Fibroblast of villous mesenchyme (primary cell): ENCODE data around the gene DCANP1. TPM values are rescaled to one million over a fixed set of nuclear protein-coding genes. Genes with fewer than 3 reads are reported as not detected.

Experiments used
- DNase-seq: peaks from one replicate; pipeline ENCODE4 v3.0.0-alpha.2; 2010; ENCODE audit warnings: low read depth
- H3K4me3 ChIP-seq: 2 replicates; pipeline ENCODE4 v1.5.1; 2011; ENCODE audit warnings: low read depth, mild to moderate bottlenecking, low read length
- total RNA-seq: library from RNA; depleted of rRNA; stranded (reverse); fragments of >200 nt; gene quantifications from 2 replicates; pipeline ENCODE4 v1.2.3, GENCODE V29; 2012
- TF ChIP-seq, protein P1 (sequence below): IDR thresholded peaks from 2 replicates; pipeline ENCODE4 v1.5.1; 2012; ENCODE audit warnings: low read depth, mild to moderate bottlenecking, low read length; ENCODE audit not compliant: insufficient read depth

DCANP1 gene
- total RNA-seq, 1 donor = not detected

- no peak overlapping the region for H3K4me3 ChIP-seq
- DNase-seq = no peak
- TF ChIP-seq, protein P1, sequence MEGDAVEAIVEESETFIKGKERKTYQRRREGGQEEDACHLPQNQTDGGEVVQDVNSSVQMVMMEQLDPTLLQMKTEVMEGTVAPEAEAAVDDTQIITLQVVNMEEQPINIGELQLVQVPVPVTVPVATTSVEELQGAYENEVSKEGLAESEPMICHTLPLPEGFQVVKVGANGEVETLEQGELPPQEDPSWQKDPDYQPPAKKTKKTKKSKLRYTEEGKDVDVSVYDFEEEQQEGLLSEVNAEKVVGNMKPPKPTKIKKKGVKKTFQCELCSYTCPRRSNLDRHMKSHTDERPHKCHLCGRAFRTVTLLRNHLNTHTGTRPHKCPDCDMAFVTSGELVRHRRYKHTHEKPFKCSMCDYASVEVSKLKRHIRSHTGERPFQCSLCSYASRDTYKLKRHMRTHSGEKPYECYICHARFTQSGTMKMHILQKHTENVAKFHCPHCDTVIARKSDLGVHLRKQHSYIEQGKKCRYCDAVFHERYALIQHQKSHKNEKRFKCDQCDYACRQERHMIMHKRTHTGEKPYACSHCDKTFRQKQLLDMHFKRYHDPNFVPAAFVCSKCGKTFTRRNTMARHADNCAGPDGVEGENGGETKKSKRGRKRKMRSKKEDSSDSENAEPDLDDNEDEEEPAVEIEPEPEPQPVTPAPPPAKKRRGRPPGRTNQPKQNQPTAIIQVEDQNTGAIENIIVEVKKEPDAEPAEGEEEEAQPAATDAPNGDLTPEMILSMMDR = no peak
Observed at GRCh38 chr5:135471726-135472125, 24.6 kb upstream of the DCANP1 start.

- TF ChIP-seq, protein P1 = no peak
- H3K4me3 ChIP-seq = no peak overlapping the region
- DNase-seq = no peak
Observed at GRCh38 chr5:135469911-135470310, 22.8 kb upstream of the DCANP1 start.

DNA sequence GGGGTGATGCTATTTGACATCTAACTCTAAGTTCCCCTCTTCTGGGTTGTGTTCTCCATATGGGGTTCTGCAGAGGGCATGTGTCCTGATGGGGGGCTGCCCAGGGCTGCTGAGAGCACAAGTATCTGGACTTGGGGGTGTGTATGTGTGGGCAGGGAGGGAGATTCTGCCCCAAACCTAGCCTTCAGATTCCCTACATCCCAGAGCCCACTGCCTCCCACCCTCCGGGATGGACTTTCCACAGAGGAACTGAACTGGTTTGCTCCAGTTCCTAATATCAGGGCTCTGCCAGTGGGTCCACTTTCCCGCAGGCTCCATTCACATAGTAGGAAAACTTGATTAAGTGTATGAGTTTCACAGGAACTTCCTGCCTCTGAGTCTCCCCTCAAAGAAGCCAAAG, 21.4 kb upstream of the DCANP1 start:
- no peak overlapping the region for H3K4me3 ChIP-seq
- TF ChIP-seq, protein P1 = no peak
- no peak for DNase-seq

- DNase-seq = no peak
- TF ChIP-seq, protein P1 = no peak
Observed at GRCh38 chr5:135467871-135468485, 20.8 kb upstream of the DCANP1 start.

DNA sequence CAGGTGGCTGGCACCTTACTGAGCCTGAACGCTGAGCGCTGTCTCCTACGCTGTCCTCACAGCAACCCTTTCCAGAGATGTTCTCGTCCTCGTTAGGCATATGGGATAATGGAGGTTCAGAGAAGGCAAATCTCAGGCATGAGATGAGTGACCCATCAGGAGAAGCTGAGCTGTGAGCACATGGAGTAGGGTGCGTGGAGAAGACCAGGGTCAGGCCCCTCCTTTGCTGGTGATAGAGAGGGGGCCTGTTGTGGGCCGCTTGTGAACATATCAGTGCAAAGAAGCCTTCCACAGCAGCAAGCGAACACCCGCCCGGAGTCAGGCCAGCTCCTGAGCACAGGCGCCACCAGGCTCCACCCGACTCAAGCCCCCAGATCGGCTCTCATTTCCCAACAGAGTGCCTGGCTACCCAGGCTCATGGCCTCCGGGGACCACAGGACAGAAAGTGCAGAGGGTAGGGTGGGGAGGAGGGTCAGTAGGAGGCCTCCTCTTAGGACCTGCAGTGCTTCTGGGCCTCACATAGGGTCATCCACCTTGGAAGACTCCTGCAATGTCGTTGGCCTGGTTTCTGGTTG, 20.0 kb upstream of the DCANP1 start:
- TF ChIP-seq, protein P1 = no peak

More at GRCh38 chr5:135467871-135468485, 20.8 kb upstream of the DCANP1 start:
- no peak overlapping the region for H3K4me3 ChIP-seq

DNA sequence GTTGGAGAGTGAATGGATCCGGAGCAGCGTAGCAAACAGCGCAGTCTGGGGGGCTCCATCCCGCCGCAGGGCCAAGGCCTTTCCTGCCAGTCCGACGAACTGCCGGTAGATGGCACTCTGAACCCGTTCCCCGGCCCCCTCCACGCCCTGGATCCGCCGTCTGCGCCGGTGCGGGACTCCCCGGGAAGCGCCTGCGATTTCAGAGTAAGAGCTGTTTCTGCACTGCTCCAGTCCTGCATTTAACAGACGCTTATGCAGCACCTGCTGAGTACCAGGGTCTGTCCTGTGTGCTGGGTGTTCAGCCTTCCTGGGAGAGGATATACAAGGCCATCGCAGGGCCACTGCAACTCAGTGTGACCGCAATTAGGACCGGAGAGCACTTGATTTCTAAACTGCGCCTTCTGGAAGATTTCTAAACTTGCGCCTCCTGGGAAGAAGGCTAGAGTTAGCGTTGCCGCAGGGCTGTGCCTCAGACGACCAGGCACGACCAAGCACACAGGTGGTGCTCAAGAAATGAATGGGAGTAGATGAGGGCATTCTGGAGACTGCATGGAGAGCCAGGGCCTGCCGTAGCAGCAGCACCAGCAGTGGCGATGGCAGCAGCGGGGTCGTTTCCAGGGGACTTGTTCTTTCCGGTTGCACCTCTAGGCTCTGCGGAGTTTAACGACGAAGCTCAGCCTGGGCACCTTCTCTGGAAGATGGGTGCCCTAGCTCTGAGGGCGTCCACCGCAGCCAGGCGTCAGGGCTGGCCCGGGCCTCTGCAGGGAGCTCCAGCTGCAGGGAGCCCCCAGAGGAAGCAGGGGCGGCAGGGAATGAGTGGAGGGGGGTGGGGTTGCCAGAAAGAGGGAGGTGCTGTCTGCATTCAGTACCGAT, 19.3 kb upstream of the DCANP1 start:
- TF ChIP-seq, protein P1 = peak; percentile 88
- peak overlapping the region; percentile 26 for H3K4me3 ChIP-seq
- DNase-seq = peak; percentile 68

More for the DNA sequence above, 20.0 kb upstream of the DCANP1 start:
- no peak for DNase-seq
- no peak overlapping the region for H3K4me3 ChIP-seq
